ENCODE results near the gene LEMD1. TPM values are rescaled to one million over a fixed set of nuclear protein-coding genes. Genes with fewer than 3 reads are reported as not detected.

Gene LEMD1
- total and polyA plus RNA-seq, 2 donors (not counting 1 experiment from before 2014, with no cell fraction given): not detected

GRCh38 chr1:205465392-205465791, 43.5 kb upstream of the LEMD1 start:
- no peak overlapping the region for H3K27ac ChIP-seq (ENCODE audit: insufficient read depth, low read length)
- no peak for DNase-seq (ENCODE audit: low read depth in 2 of 2)
- H3K27me3 ChIP-seq (ENCODE audit: control insufficient read depth, insufficient read depth, low read length): peaks cover 9% of the 10 kb centered on the region
- no peak for TF ChIP-seq EZH2 (IDR thresholded peaks at IDR 0.05; ENCODE audit: low read length, missing control alignments)
- no peak for TF ChIP-seq CTCF (conservative IDR thresholded peaks at IDR 0.05 in 1 of 2, IDR thresholded peaks at IDR 0.05 in 1 of 2; ENCODE audit: low read depth in 1 of 2, low read length in 2 of 2)
- no peaks in the 10 kb centered on the region for H3K9me3 ChIP-seq (ENCODE audit: control insufficient read depth, insufficient read depth, low read depth, low read length)
- no peak overlapping the region for H2AFZ ChIP-seq (ENCODE audit: low read length)
- no peaks in the 10 kb centered on the region for H3K79me2 ChIP-seq (ENCODE audit: control insufficient read depth, insufficient read depth, low read length)
- H3K4me3 ChIP-seq (replicated peaks in 1 of 4; ENCODE audit: control extremely low read depth in 1 of 4, insufficient read depth in 1 of 4, low read depth in 3 of 4, low read length in 4 of 4): no peak overlapping the region
- H3K4me1 ChIP-seq (ENCODE audit: control insufficient read depth, extremely low read depth, insufficient read depth, low read length): no peaks in the 10 kb centered on the region
- H3K36me3 ChIP-seq (ENCODE audit: control insufficient read depth, insufficient read depth, low read length): no peaks in the 10 kb centered on the region
- H3K4me2 ChIP-seq (ENCODE audit: extremely low read depth, insufficient read depth, low read length): no peak overlapping the region
- no peak overlapping the region for H3K9ac ChIP-seq (ENCODE audit: insufficient read depth, low read length)
- no peaks in the 10 kb centered on the region for H4K20me1 ChIP-seq (ENCODE audit: control insufficient read depth, extremely low read depth, insufficient read depth, low read length)

GRCh38 chr1:205458777-205459566, 37.1 kb upstream of the LEMD1 start:
- H3K79me2 ChIP-seq (ENCODE audit: control insufficient read depth, insufficient read depth, low read length): no peaks in the 10 kb centered on the region
- no peaks in the 10 kb centered on the region for H3K4me1 ChIP-seq (ENCODE audit: control insufficient read depth, extremely low read depth, insufficient read depth, low read length)
- no peaks in the 10 kb centered on the region for H4K20me1 ChIP-seq (ENCODE audit: control insufficient read depth, extremely low read depth, insufficient read depth, low read length)
- no peaks in the 10 kb centered on the region for H3K36me3 ChIP-seq (ENCODE audit: control insufficient read depth, insufficient read depth, low read length)
- peaks cover 48% of the 10 kb centered on the region for H3K27me3 ChIP-seq (ENCODE audit: control insufficient read depth, insufficient read depth, low read length)
- no peak overlapping the region for H2AFZ ChIP-seq (ENCODE audit: low read length)
- H3K4me3 ChIP-seq (replicated peaks in 1 of 4; ENCODE audit: control extremely low read depth in 1 of 4, insufficient read depth in 1 of 4, low read depth in 3 of 4, low read length in 4 of 4): no peak overlapping the region
- TF ChIP-seq CTCF (conservative IDR thresholded peaks at IDR 0.05 in 1 of 2, IDR thresholded peaks at IDR 0.05 in 1 of 2; ENCODE audit: low read depth in 1 of 2, low read length in 2 of 2): no peak
- TF ChIP-seq EZH2 (IDR thresholded peaks at IDR 0.05; ENCODE audit: low read length, missing control alignments): peak; percentile 4
- no peak overlapping the region for H3K4me2 ChIP-seq (ENCODE audit: extremely low read depth, insufficient read depth, low read length)
- peak; percentile 58 to 63 for DNase-seq (ENCODE audit: low read depth in 2 of 2)
- H3K9me3 ChIP-seq (ENCODE audit: control insufficient read depth, insufficient read depth, low read depth, low read length): no peaks in the 10 kb centered on the region
- no peak overlapping the region for H3K27ac ChIP-seq (ENCODE audit: insufficient read depth, low read length)
- H3K9ac ChIP-seq (ENCODE audit: insufficient read depth, low read length): no peak overlapping the region

- Histone ChIP-seq H3K27me3 (ENCODE audit: control insufficient read depth, insufficient read depth, low read length) (peaks cover 59% of the 10 kb centered on the region), H3K4me2 (ENCODE audit: extremely low read depth, insufficient read depth, low read length) (no peak overlapping the region)
Observed at GRCh38 chr1:205456868-205457745, 35.3 kb upstream of the LEMD1 start.

More at GRCh38 chr1:205456868-205457745, 35.3 kb upstream of the LEMD1 start:
- H2AFZ ChIP-seq (ENCODE audit: low read length): no peak overlapping the region
- H3K4me1 ChIP-seq (ENCODE audit: control insufficient read depth, extremely low read depth, insufficient read depth, low read length): no peaks in the 10 kb centered on the region
- no peaks in the 10 kb centered on the region for H4K20me1 ChIP-seq (ENCODE audit: control insufficient read depth, extremely low read depth, insufficient read depth, low read length)
- H3K9me3 ChIP-seq (ENCODE audit: control insufficient read depth, insufficient read depth, low read depth, low read length): no peaks in the 10 kb centered on the region
- no peaks in the 10 kb centered on the region for H3K79me2 ChIP-seq (ENCODE audit: control insufficient read depth, insufficient read depth, low read length)
- DNase-seq (ENCODE audit: low read depth in 2 of 2): no peak
- TF ChIP-seq EZH2 (IDR thresholded peaks at IDR 0.05; ENCODE audit: low read length, missing control alignments) (no peak), CTCF (conservative IDR thresholded peaks at IDR 0.05 in 1 of 2, IDR thresholded peaks at IDR 0.05 in 1 of 2; ENCODE audit: low read depth in 1 of 2, low read length in 2 of 2) (no peak)
- H3K36me3 ChIP-seq (ENCODE audit: control insufficient read depth, insufficient read depth, low read length): no peaks in the 10 kb centered on the region
- no peak overlapping the region for H3K27ac ChIP-seq (ENCODE audit: insufficient read depth, low read length)
- no peak overlapping the region for H3K9ac ChIP-seq (ENCODE audit: insufficient read depth, low read length)
- no peak overlapping the region for H3K4me3 ChIP-seq (replicated peaks in 1 of 4; ENCODE audit: control extremely low read depth in 1 of 4, insufficient read depth in 1 of 4, low read depth in 3 of 4, low read length in 4 of 4)
